Measurements from ENCODE around the gene IL32. TPM values are rescaled to one million over a fixed set of nuclear protein-coding genes. Genes with fewer than 3 reads are reported as not detected.
A peak's percentile ranks its signal among the peaks of the same experiment; 100 is the strongest.

The IL32 gene
- total and polyA plus RNA-seq, 9 of the 15 experiments (the other 6 are each of a cell fraction or from before 2014, with no cell fraction given), result 0.21 to 2.2 (median 0.37) TPM; not detected in 3

- TF ChIP-seq, protein P1, sequence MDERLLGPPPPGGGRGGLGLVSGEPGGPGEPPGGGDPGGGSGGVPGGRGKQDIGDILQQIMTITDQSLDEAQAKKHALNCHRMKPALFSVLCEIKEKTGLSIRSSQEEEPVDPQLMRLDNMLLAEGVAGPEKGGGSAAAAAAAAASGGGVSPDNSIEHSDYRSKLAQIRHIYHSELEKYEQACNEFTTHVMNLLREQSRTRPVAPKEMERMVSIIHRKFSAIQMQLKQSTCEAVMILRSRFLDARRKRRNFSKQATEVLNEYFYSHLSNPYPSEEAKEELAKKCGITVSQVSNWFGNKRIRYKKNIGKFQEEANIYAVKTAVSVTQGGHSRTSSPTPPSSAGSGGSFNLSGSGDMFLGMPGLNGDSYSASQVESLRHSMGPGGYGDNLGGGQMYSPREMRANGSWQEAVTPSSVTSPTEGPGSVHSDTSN (CRISPR knock-in tag; IDR thresholded peaks at IDR 0.05; ENCODE audit: low read depth), result no peak
- TF ChIP-seq, protein P1 (tag; conservative IDR thresholded peaks at IDR 0.05; ENCODE audit: low read depth), result peak; percentile 48; the same call in 1 of the 2 replicates
- peak; percentile 71 for TF ChIP-seq TCF3 (CRISPR knock-in tag; IDR thresholded peaks at IDR 0.05)
- TF ChIP-seq, protein P2, sequence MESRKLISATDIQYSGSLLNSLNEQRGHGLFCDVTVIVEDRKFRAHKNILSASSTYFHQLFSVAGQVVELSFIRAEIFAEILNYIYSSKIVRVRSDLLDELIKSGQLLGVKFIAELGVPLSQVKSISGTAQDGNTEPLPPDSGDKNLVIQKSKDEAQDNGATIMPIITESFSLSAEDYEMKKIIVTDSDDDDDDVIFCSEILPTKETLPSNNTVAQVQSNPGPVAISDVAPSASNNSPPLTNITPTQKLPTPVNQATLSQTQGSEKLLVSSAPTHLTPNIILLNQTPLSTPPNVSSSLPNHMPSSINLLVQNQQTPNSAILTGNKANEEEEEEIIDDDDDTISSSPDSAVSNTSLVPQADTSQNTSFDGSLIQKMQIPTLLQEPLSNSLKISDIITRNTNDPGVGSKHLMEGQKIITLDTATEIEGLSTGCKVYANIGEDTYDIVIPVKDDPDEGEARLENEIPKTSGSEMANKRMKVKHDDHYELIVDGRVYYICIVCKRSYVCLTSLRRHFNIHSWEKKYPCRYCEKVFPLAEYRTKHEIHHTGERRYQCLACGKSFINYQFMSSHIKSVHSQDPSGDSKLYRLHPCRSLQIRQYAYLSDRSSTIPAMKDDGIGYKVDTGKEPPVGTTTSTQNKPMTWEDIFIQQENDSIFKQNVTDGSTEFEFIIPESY (CRISPR knock-in tag; IDR thresholded peaks at IDR 0.05), result 0 out of 2 replicates have a peak, but pooled peaks have one; percentile 11
These were observed 49.4 kb upstream of the IL32 start (continued) for GRCh38 chr16:3015865-3016521.

DNA sequence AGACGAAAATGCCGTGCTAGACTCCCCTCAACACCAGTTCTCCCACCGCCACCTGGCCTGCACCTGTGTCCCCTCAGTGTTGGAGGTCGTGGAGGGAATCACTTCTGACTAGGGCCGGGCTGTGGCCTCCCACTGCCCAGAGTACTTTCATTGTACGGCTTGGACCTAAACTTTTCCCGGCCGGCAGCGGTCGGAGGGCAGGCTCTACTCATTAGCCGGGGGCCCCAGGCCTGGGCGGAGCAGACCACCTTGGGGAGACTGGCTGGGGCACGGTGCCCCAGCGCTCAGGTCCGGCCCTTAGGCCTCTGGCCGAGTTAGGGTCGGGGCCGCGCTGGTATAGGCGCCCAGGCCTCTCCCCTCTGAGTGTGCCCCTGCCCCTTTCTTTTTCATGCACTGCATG, 48.1 kb upstream of the IL32 start:
- no peak for DNase-seq (ENCODE audit: extremely low read depth in 1 of 4, low spot score in 3 of 4)
- ChIA-PET CTCF (ENCODE audit: low intra/inter-chr PET ratio) (no interaction called here), POLR2A (no interaction called here)
- peaks cover 22% of the 10 kb centered on the region for H3K79me2 ChIP-seq (ENCODE audit: control insufficient read depth, insufficient read depth, low read length)
- peak overlapping the region in 1 of 2 experiments; percentile 75; a peak in 2 of 4 replicates for H3K9ac ChIP-seq (ENCODE audit: insufficient read depth in 1 of 2, low read depth in 2 of 2, low read length in 2 of 2)
- TF ChIP-seq ZFX (CRISPR knock-in tag; IDR thresholded peaks at IDR 0.05) (0 out of 2 replicates have a peak, but pooled peaks have one; percentile 2), BRF1 (IDR thresholded peaks at IDR 0.05; ENCODE audit: borderline replicate concordance, extremely low read depth, insufficient read length) (no peak)
- peaks cover 16% of the 10 kb centered on the region for H4K20me1 ChIP-seq (replicated peaks; ENCODE audit: control insufficient read depth, insufficient read depth, low read length)
- peaks cover 8% of the 10 kb centered on the region; the same call in 2 of the 3 replicates for H3K36me3 ChIP-seq (ENCODE audit: control insufficient read depth, insufficient read depth, low read length)
- in situ Hi-C loops (cut with MboI), result no loop called here
- no peaks in the 10 kb centered on the region for H3K27me3 ChIP-seq (ENCODE audit: control insufficient read depth in 2 of 2, insufficient read depth in 2 of 2, low read length in 2 of 2)
- peaks cover 6% of the 10 kb centered on the region for H3K9me1 ChIP-seq (ENCODE audit: control insufficient read depth, insufficient read depth, low read length)
- no peak overlapping the region for H3K27ac ChIP-seq (ENCODE audit: extremely low read depth, low read depth, low read length)
- no peak overlapping the region for H2AFZ ChIP-seq (ENCODE audit: low read depth, low read length)
- intact Hi-C loops (cut with micrococcal nuclease), result no loop called here
- H3K9me3 ChIP-seq (replicated peaks; ENCODE audit: control insufficient read depth, insufficient read depth, low read depth, low read length), result no peaks in the 10 kb centered on the region
- H3K4me2 ChIP-seq (ENCODE audit: insufficient read depth, low read length), result no peak overlapping the region
- FAIRE-seq, result no peak
- 82% methylated on average over 14 of the region's 20 CpGs for WGBS (ENCODE audit: insufficient coverage, low coverage, missing lambda C conversion rate)
- no TSS peak for BruUV-seq (replicated peaks)
- ATAC-seq, result no peak
- peaks cover 33 to 94% of the 10 kb centered on the region in 2 experiments for H3K4me1 ChIP-seq (replicated peaks in 1 of 2; ENCODE audit: control insufficient read depth in 2 of 2, insufficient read depth in 2 of 2, low read length in 2 of 2)
- no peak overlapping the region for H3K4me3 ChIP-seq
